HL-60/S4 treated with retinoic acid at 250 ng/mL for 4 days and 3 days (cell line): ENCODE results near the gene PPP1R2.
"Not testable (repeated sequence)": the region's sequence is repeated elsewhere in the genome, so short reads cannot be mapped to it uniquely, and the experiment has no call there.

Experiments
- in situ Hi-C: fragments of 300-500 bp; cut with MboI; formaldehyde crosslinking; loops from 2 replicates; pipeline ENCODE4 v1.7.0; 2022; ENCODE audit warnings: low sequenced_read_pairs

The PPP1R2 gene

DNA sequence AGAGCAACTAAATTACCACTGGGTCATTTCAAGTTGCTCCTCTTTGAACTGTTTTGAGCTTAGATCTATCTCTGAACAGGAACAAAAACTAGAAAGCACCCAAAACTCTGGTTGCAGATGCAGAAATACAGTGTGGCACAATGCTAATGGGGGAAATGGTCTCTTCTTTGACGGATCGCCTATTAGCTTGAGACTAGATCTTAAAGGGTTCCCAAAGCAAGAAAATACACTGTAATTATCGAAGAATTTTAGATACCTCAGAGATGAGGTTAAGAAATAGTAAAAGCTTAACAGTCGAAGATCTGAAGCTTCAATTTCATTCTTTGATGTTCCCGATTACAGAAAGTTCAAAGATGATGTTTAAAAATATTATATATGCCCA lies 818 bp downstream of the PPP1R2 start:
- in situ Hi-C loops = loop anchor here (10.0 kb wide), 1 partner anchor 868 kb away; the partner anchor contains the start of gene LSG1

DNA sequence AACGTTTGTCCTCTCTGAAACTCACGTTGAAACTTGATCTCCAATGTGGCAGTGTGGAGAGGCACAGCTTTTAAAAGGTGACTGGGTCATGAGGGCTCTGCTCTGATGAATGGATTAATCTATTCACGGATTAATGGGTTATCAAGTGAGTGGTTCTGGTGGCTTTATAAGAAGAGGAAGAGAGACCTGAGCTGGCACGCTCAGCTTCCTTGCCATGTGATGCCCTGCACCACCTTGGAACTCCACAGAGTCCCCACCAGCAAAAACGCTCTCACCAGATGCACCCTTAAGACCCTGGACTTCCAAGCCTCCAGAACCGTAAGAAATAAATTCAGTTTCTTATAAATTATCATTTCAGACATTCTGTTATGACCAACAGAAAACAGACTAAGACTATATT lies 2.6 kb downstream of the PPP1R2 start:
- in situ Hi-C loops = loop anchor here (10.0 kb wide), 1 partner anchor 866 kb away; the partner anchor contains the start of gene LSG1

DNA sequence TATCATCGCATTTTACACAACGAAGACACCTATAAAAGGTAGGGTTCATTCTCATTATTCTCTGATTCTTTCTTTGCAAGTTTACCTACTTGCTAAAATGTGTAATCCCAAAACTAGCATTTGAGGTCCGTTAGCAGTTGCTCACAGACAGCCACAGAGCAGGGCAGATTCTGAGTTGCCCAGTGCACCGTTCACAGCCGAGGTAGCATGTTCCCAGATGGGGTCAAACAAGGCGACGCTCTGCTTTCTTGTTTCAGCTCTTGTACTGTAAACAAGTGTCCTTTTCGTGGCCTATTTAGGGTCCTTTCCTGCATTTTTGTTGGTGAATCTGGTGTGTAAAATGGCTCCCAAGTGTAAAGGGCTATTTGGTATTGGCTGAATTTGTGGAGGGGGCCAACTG lies 3.1 kb downstream of the PPP1R2 start:
- in situ Hi-C loops = loop anchor here (10.0 kb wide), 1 partner anchor 865 kb away; the partner anchor contains the start of gene LSG1

DNA sequence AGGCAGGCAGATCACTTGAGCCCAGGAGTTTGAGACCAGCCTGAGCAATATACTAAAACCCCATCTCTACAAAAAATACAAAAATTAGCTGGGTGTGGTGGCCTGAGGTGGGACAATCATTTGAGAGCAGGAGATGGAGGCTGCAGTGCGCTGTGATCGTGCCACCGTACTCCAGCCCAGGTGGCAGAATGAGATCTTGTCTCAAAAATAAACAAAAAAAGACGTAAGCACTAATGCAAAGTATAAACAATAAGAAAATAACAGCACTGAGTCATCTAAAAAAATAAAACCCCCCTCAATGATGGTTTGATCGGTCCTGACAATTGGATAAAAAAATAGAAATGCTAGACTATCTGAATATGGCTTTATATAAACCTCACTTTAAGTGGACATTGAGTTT lies 3.6 kb downstream of the PPP1R2 start:
- in situ Hi-C loops = no loop called here

DNA sequence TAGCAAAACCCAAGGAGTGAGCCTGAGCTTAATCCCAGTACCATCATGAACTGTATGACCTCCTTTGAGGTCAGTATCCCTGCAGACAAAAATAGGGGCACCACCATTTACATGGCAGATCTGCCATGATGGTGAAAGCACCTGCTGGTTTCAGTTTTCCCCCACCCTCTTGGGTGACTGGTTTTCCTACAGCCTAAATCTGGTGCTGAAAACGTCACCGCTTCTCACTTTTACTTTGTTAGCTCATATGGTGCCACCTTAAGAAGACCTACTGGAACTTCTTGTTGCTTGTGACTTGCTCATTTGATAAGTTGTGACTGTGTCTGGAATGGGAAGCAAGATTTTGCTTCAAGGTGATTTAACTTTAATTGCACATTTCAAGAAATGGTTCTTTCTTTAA lies 5.1 kb downstream of the PPP1R2 start:
- in situ Hi-C loops = no loop called here

DNA sequence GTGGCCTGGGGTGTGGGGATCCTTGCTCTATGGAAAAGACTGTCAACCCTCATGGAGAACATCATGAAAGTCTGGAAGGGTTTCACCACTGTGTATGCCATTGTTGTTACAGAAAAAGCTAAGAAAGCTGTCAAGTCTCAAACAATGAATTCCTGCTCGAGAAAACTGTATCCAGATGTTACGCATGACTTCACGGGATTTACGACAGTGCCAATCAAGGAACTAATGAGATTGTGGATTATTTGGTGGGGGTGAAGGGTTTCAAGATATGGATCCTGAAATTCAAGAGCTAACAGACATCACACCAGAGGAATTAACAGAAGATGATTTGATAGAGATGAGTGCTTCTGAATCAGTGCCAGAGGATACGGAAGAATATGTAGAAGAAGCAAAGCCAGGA lies 7.8 kb downstream of the PPP1R2 start:
- in situ Hi-C loops = no loop called here

DNA sequence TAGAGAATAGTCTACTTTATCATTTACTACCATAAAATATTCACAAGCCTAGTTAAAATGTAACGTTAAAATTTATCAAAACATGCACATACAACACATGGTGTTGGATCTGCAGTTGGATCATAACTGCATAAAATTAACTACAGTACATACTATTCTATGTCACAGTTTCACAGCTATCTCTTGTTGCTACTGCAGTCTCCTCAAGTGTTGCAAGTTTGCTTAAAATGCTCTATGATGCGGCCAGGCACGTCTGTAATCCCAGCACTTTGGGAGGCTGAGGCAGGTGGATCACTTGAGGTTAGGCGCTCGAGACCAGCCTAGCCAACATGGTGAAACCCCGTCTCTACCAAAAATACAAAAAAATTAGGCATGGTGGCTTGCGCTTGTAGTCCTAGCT lies 10.3 kb downstream of the PPP1R2 start:
- in situ Hi-C loops = no loop called here

DNA sequence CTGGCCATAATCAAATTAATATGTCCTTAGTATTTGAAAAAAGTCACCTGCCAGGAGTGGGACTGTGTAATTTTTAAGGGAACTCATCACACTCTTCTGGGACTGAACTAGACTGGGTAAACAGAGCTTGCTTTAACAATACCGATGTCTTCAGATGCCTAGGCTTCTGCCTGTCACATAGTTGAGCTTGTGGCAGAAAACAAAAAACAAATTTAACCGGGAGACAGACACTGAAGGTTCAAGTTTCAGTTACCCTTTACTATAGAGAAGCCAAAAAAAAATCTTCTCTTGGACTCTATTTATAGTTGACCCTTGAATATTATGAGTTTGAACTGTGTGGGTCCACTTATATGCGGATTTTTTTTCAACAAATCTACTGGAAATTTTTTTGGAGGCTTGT lies 10.8 kb downstream of the PPP1R2 start:
- in situ Hi-C loops = no loop called here

DNA sequence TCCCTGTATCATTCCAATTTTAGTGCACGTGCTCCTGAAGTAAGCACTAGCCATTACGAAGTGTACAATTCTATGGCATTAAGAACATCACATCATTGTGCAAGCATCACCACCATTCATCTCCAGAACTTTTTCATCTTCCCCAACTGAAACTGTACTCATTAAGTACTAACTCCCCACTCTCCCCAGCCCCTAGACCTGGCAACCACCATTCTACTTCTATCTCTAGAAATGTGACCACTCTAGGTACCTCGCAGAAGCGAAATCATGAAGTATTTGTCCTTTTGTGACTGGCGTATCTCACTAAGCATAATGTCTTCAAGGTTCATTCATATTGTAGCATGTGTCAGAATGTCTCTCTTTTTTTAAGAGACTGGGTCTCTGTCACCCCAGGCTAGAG lies 11.4 kb downstream of the PPP1R2 start:
- in situ Hi-C loops = no loop called here

DNA sequence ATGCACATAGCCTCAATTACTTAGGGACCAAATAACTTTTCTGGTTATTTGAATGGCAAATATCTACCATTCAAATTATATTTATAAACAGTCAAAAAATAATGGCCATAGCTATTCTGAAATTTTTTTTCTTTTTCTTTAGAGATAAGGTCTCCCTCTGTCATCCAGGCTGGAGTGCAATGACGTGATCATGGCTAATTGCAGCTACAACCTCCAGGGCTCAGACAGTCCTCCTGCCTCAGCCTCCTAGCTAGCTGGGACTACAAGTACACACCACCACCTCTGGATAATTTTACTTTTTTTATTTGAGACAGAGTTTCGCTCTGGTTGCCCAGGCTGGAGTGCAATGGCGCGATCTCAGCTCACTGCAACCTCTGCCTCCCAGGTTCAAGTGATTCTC lies 16.6 kb downstream of the PPP1R2 start:
- in situ Hi-C loops = loop anchor here (10.0 kb wide), 1 partner anchor 252 kb away; the partner anchor contains the start of gene XXYLT1

DNA sequence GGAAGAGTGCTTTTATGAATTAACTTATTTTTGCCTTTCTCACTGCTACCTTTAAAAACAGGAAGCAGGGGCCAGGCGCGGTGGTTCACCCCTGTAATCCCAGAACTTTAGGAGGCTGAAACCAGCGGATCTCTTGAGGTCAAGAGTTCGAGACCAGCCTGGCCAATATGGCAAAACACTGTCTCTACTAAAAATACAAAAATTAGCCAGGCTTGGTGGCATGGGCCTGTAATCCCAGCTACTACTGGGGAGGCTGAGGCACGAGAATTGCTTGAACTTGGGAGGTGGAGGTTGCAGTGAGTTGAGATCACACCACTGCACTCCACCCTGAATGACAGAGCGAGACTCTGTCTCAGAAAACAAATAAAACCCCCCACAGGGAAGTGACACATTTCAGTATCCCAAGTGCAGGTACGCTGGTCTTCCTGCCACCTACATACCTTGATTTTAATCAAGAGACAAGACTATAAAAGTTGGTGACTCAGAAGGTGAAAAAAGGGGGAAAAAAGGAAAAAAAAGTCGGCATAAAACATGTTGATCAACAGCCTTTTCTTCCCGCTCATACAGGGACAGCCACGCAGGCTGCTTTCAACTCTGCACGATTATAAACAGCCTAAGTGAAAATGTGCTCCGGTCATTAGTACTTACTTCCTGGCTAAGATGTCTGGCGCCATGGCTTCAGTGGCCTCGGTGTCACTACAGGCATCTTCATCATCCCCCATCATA lies 18.8 kb downstream of the PPP1R2 start:
- in situ Hi-C loops = loop anchor here (10.0 kb wide), 1 partner anchor 250 kb away; the partner anchor contains the start of gene XXYLT1

DNA sequence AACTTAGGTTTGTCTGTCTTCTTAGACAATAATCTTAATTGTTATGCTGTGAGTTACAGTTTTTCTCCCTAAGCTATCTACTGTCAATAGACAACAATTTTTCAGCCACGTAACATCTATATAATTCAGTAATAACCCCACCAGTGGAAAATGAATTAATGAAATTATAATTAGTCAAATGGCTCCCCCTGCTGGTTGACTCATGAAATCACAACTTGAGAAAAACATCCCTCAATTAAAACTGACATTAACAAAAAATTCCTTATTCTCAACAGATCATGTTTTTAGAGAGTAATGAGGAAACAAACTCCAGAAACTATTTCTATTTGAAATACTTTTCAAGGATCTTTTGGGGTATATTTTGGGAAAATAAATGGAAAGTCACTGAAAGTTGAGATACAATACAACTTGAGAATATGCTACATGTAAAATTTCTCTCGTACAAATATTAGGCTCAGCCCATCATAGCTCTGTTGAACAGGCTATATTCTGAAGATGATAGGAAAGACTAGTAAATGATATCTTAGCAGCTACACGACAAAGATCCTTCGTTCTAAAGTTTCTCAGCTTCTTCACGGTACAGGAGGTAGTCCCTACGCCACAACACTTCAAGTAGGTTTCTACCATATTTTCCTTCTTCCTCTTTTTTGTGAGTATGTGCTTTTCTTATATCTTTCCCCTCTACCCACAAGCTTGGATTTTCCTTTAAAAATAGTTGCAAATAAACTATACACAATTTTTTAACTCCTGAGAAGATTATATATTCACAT lies 20.7 kb downstream of the PPP1R2 start:
- in situ Hi-C loops = loop anchor here (10.0 kb wide), 1 partner anchor 248 kb away; the partner anchor contains the start of gene XXYLT1

DNA sequence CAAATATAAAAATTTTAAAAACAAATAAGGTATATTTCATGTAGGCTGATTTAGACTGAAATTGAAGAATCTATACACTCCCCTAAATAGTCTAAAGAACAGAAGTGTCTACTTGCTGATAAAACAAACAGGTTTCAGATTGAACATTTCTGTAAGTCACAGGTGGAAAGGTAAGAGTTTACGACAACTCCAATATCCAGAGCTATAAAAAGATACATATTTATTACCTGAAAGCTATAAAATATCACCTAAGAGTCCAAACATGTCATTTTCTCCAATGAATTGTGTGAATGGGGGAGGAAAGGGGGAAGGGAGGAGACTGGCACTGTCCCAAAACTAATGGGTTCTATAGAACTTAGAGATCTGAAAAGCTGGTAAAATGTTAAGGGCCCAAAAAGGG lies 26.1 kb downstream of the PPP1R2 start:
- in situ Hi-C loops = no loop called here

DNA sequence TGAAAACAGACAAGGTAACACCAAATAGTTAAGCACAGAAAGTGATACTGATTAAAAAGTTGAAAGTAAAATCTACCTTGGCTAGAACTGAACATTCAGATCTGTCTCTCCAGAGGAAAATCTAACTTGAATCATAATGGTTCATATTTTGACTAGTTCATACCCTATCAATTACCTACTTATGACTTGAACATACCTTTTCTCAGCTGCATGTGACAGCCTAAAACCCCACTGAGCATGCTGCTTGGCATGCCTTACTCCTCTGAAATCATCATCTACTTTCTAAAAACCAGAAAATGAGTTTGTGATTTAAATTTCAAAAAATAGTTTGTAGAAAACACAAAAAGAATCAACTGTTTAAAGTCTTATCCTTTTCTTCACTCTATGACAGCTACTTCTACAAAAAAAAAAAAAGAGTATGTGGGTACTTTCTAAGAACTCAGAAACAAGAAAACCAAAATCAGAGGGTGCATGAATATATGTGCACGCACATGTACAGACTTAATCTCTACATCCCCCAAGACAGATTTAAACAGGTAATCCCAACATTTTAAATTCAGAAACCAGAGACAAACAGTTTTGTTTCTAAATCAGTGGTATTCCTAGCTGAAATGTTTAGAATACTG lies 28.4 kb downstream of the PPP1R2 start:
- in situ Hi-C loops = not testable (repeated sequence)

DNA sequence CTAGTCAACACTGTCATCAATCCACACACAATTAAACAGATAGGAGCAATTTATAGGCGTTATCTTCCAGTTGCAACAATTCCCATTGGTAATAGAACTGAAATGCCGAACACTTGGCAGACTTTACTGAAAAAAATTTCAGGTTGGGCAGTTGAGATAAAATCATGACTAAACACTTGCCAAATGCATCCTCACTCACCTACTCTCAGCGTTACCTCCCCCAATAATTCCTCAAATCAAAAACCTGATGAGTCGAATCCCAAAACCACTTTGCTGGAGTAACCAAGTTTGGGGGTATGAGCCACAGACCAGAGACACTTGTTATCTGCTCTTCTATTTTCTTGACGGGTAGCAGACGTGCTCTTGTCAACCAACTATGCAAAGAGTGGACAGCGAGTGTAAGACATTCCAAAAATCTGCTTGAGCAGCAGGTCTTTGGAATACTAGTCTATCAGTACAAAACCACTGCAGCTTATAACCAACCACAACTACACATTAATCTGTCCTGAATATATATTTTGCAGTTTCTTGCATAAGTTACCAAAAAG lies 30.3 kb downstream of the PPP1R2 start:
- in situ Hi-C loops = no loop called here

DNA sequence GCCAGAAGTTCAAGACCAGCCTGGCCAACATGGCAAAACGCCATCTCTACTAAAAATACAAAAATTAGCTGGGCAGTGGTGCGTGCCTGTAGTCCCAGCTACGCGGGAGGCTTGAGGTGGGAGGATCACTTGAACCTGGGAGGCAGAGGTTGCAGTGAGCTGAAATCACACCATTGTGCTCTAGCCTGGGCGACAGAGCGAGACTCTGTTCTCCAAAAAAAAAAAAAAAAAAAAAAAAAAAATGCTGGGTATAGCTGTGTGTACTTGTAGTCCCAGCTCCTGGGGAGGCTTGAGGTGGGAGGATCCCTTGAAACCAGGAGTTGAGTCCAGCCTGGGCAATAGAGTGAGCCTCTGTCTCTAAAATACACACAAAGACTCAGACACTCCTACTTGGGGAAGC lies 32.0 kb downstream of the PPP1R2 start:
- in situ Hi-C loops = no loop called here

DNA sequence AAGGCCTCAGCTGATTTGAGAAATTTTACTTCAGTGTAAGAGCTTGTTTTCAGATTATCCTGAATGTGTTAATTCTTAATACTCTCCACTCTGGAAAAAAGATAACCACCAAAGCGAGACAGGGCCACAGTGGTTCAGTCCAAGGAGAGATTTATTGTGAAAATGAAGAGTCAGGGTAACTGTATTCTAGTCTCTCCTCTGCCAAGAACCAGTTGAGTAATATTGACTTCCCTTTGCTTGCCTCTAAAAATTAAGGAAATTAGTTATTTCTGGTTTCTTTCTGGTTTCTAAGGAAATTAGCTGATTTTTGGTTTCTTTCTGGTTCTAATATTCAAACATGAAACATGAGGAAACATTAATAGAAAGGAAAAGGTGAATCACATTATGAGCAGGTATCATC lies 34.9 kb downstream of the PPP1R2 start:
- in situ Hi-C loops = no loop called here

DNA sequence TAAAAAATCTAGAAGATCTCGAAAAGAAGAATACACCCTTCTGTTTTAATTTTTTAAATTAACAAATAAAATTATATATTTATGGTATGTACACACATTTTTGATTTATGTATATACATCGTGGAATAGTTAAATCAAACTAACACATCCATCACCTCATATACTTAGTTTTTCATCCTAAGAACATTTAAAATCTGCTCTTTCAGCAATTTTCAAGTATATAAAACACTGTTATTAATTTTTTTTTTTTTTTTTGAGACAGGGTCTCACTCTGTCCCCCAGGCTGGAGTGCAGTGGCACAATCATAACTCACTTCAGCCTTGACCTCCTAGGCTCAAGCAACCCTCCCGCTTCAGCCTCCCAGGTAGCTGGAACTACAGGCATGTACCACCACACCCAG lies 67.5 kb downstream of the PPP1R2 start:
- in situ Hi-C loops = no loop called here

DNA sequence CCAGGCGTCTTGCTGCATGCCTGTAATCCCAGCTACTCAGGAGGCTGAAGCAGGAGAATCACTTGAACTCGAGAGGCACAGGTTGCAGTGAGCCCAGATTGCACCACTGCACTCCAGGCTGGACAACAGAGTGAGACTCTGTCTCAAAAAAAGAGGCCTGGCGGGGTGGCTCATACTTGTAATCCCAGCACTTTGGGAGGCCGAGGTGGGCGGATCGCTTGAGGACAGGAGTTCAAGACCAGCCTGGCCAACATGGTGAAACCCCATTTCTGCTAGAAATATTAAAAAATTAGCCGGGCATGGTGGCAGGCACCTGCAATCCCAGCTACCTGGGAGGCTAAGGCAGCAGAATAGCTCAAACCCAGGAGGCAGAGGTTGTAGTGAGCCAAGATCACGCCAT lies 68.0 kb downstream of the PPP1R2 start:
- in situ Hi-C loops = not testable (repeated sequence)

DNA sequence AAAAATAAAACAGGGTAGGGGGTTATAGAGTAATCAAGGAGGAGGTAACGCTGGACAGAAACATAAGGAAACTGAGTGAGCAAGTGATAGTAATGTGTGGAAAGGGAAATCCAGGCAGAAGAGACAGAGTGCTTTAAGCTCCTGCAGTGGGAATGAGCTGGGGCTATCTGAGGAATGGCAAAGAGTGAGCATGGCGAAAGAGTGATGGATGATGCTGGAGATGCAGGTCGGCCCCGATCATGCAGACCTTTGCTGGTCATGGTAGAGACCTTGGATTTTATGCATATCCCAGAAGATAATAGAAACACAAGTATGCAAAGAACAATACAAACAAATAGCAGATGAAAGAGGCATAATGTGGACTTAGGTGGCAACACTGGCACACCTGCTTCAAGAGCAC lies 74.3 kb downstream of the PPP1R2 start:
- in situ Hi-C loops = no loop called here

DNA sequence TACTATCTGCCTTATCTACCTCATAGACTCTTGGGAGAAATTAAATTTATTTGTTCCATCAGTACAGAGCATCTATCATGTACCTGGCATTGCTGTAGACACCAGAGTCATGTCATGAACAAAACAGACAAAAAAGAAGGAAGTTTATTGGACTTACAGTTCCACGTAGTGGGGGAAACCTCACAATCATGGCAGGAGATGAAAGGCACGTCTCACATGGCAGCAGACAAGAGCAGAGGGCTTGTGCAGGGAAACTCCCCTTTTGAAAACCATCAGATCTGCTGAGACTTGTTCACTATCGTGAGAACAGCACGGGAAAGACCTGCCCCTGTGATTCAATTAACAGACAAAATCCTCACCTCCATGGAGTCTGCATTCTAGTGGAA lies 74.7 kb downstream of the PPP1R2 start:
- in situ Hi-C loops = no loop called here
